Natural killer cell (primary cell): ENCODE measurements around the gene CPEB2. TPM values are rescaled to one million over a fixed set of nuclear protein-coding genes. Genes with fewer than 3 reads are reported as not detected.

ENCODE experiments used
- ATAC-seq, 3 donors: fragments of 150-1000 bp in 2 of 3; fragments of 200-7000 bp in 1 of 3; cut with Tn5 transposase; 1 replicate in 1 of 3; 2 replicates in 2 of 3; pipeline ENCODE4 v1.10.0; 2021; ENCODE audit warnings: mild to moderate bottlenecking in 2 of 3, moderate library complexity in 2 of 3
- DNase-seq, 2 donors: peaks; one replicate each; pipeline versions ENCODE4 v3.0.0 to v3.0.0-alpha.2; 2013 to 2021; ENCODE audit warnings: mixed read lengths in 1 of 2
- H3K27ac ChIP-seq: one replicate; pipeline ENCODE4 v1.5.1; 2013; ENCODE audit warnings: mild to moderate bottlenecking, low read length
- H3K27me3 ChIP-seq: one replicate; pipeline ENCODE4 v1.6.1; 2013; ENCODE audit warnings: low read length; ENCODE audit not compliant: control insufficient read depth, insufficient read depth
- H3K36me3 ChIP-seq: one replicate; pipeline ENCODE4 v1.6.1; 2013; ENCODE audit warnings: low read length; ENCODE audit not compliant: control insufficient read depth, insufficient read depth
- H3K4me1 ChIP-seq: one replicate; pipeline ENCODE4 v1.6.1; 2013; ENCODE audit warnings: low read length; ENCODE audit not compliant: control insufficient read depth, insufficient read depth
- H3K4me3 ChIP-seq: one replicate; pipeline ENCODE4 v1.5.1; 2013; ENCODE audit warnings: low read length
- H3K9me3 ChIP-seq: one replicate; pipeline ENCODE4 v1.6.1; 2013; ENCODE audit warnings: low read length; ENCODE audit not compliant: control insufficient read depth, insufficient read depth
- H3K27ac Mint-ChIP-seq, 2 donors: one replicate each; pipeline ENCODE4 v1.8.0; 2022; ENCODE audit warnings: mild to moderate bottlenecking in 2 of 2, mixed read lengths in 2 of 2, moderate library complexity in 1 of 2
- H3K27me3 Mint-ChIP-seq, 2 donors: one replicate each; pipeline ENCODE4 v1.8.0; 2022; ENCODE audit warnings: low read depth in 2 of 2, mixed read lengths in 2 of 2
- H3K36me3 Mint-ChIP-seq: one replicate; pipeline ENCODE4 v1.8.0; 2022; ENCODE audit warnings: mixed read lengths
- H3K4me1 Mint-ChIP-seq, 2 donors: one replicate each; pipeline ENCODE4 v1.8.0; 2022; ENCODE audit warnings: mixed read lengths in 2 of 2
- H3K4me3 Mint-ChIP-seq: one replicate; pipeline ENCODE4 v1.8.0; 2022; ENCODE audit warnings: mild to moderate bottlenecking, moderate library complexity, mixed read lengths
- H3K9me3 Mint-ChIP-seq, 2 donors: one replicate each; pipeline ENCODE4 v1.8.0; 2022; ENCODE audit warnings: mixed read lengths in 2 of 2
- CTCF ChIP-seq: fragments of 200-600 bp; IDR thresholded peaks from one replicate; pipeline ENCODE4 v1.8.0; 2022; ENCODE audit warnings: antibody characterized with exemption
- WGBS: methylation state at CpG from one replicate; pipeline ENCODE4 v1.1.7; 2013; ENCODE audit warnings: missing lambda C conversion rate; ENCODE audit not compliant: insufficient coverage; 5-methylcytosine and 5-hydroxymethylcytosine counted together
- intact Hi-C: fragments of 100-400 bp; cut with micrococcal nuclease; formaldehyde crosslinking; loops from one replicate; pipeline ENCODE4 v1.14.2; 2022
- total RNA-seq, 4 donors: library from RNA; stranded (reverse); fragments of 120-200 nt in 1 of 4; gene quantifications; one replicate each; pipeline versions ENCODE4 v1.2.3 to v1.2.4, GENCODE V29; 2013 to 2022

CPEB2 gene
- total RNA-seq, 3 donors from 2014 or later (not counting 1 experiment from before 2014, with no cell fraction given): 24.7 to 32.5 (median 29.0) TPM

- intact Hi-C loops: no loop called here
- DNase-seq (no peak), ATAC-seq (no peak)
- peaks cover 15 to 22% of the 10 kb centered on the region in 2 donors for H3K4me1 Mint-ChIP-seq
- H3K27ac ChIP-seq: no peak overlapping the region
- peaks cover 5% of the 10 kb centered on the region for H3K36me3 Mint-ChIP-seq
- WGBS: 92% methylated on average over 6 of the region's 6 CpGs
- no peaks in the 10 kb centered on the region for H3K27me3 Mint-ChIP-seq
- no peaks in the 10 kb centered on the region for H3K9me3 ChIP-seq
- H3K27ac Mint-ChIP-seq: no peak overlapping the region
- no peaks in the 10 kb centered on the region for H3K27me3 ChIP-seq
- peaks cover 20% of the 10 kb centered on the region for H3K36me3 ChIP-seq
- H3K4me1 ChIP-seq: no peaks in the 10 kb centered on the region
- no peaks in the 10 kb centered on the region for H3K9me3 Mint-ChIP-seq
- no peak overlapping the region for H3K4me3 ChIP-seq
- TF ChIP-seq CTCF: no peak
- no peak overlapping the region for H3K4me3 Mint-ChIP-seq
These were observed 31.9 kb downstream of the CPEB2 start for GRCh38 chr4:15034071-15034764.

- H3K27me3 Mint-ChIP-seq: no peaks in the 10 kb centered on the region
- no peak for DNase-seq
- Histone ChIP-seq H3K9me3 (no peaks in the 10 kb centered on the region), H3K27me3 (no peaks in the 10 kb centered on the region), H3K36me3 (peaks cover 17% of the 10 kb centered on the region), H3K27ac (no peak overlapping the region), H3K4me1 (no peaks in the 10 kb centered on the region), H3K4me3 (no peak overlapping the region)
- H3K27ac Mint-ChIP-seq: peak overlapping the region in 1 of 2 donors; percentile 42
- no peak for ATAC-seq
- H3K4me3 Mint-ChIP-seq: no peak overlapping the region
- peaks cover 15 to 22% of the 10 kb centered on the region in 2 donors for H3K4me1 Mint-ChIP-seq
- no peaks in the 10 kb centered on the region for H3K9me3 Mint-ChIP-seq
- TF ChIP-seq CTCF: no peak
- intact Hi-C loops: no loop called here
- peaks cover 5% of the 10 kb centered on the region for H3K36me3 Mint-ChIP-seq
These were observed 32.9 kb downstream of the CPEB2 start for GRCh38 chr4:15035159-15035558.

GRCh38 chr4:15037923-15038541 lies 35.8 kb downstream of the CPEB2 start:
- no peak for TF ChIP-seq CTCF
- Mint-ChIP-seq H3K36me3 (peaks cover 3% of the 10 kb centered on the region), H3K27ac (no peak overlapping the region), H3K4me1 (peaks cover 9 to 18% of the 10 kb centered on the region in 2 donors), H3K9me3 (no peaks in the 10 kb centered on the region), H3K4me3 (no peak overlapping the region), H3K27me3 (no peaks in the 10 kb centered on the region)
- Histone ChIP-seq H3K27me3 (no peaks in the 10 kb centered on the region), H3K36me3 (peaks cover 18% of the 10 kb centered on the region), H3K9me3 (no peaks in the 10 kb centered on the region), H3K4me1 (no peaks in the 10 kb centered on the region), H3K27ac (no peak overlapping the region), H3K4me3 (no peak overlapping the region)
- ATAC-seq (no peak), DNase-seq (no peak)
- intact Hi-C loops: no loop called here
